Mesothelial cell of epicardium (in vitro differentiated cells): ENCODE results near the gene KRT15. TPM values are rescaled to one million over a fixed set of nuclear protein-coding genes. Genes with fewer than 3 reads are reported as not detected.
"Not testable (repeated sequence)": the region's sequence is repeated elsewhere in the genome, so short reads cannot be mapped to it uniquely, and the experiment has no call there.

Experiments
- DNase-seq, 2 experiments: peaks; one replicate each; pipeline ENCODE4 v3.0.0; 2021; ENCODE audit warnings: low spot score in 2 of 2; ENCODE audit not compliant: unreplicated experiment in 2 of 2
- H3K27ac Mint-ChIP-seq: 2 replicates; pipeline ENCODE4 v1.8.0; 2021; ENCODE audit warnings: mixed read lengths
- H3K27me3 Mint-ChIP-seq: 2 replicates; pipeline ENCODE4 v1.8.0; 2021; ENCODE audit warnings: low read depth, mixed read lengths
- H3K36me3 Mint-ChIP-seq: 2 replicates; pipeline ENCODE4 v1.8.0; 2021; ENCODE audit warnings: mixed read lengths
- H3K4me1 Mint-ChIP-seq: 2 replicates; pipeline ENCODE4 v1.8.0; 2021; ENCODE audit warnings: mixed read lengths
- H3K4me3 Mint-ChIP-seq: 2 replicates; pipeline ENCODE4 v1.8.0; 2021; ENCODE audit warnings: mild to moderate bottlenecking, moderate library complexity, mixed read lengths
- H3K9me3 Mint-ChIP-seq: 2 replicates; pipeline ENCODE4 v1.8.0; 2021; ENCODE audit warnings: mixed read lengths
- CTCF ChIP-seq: fragments of 200-600 bp; sonication (generic); IDR thresholded peaks from one replicate; pipeline ENCODE4 v1.5.0; 2021; ENCODE audit warnings: antibody characterized with exemption; ENCODE audit not compliant: unreplicated experiment
- total RNA-seq: library from RNA; stranded (reverse); gene quantifications from 3 replicates; pipeline ENCODE4 v1.2.1, GENCODE V29; 2021

KRT15 gene
- total RNA-seq, 1 donor from 2014 or later, result 8.5 TPM

- H3K27me3 Mint-ChIP-seq, result no peaks in the 10 kb centered on the region
- TF ChIP-seq CTCF, result no peak
- peak overlapping the region; percentile 94 for H3K27ac Mint-ChIP-seq
- H3K9me3 Mint-ChIP-seq, result no peaks in the 10 kb centered on the region
- H3K4me3 Mint-ChIP-seq, result no peak overlapping the region
- H3K4me1 Mint-ChIP-seq, result peaks cover 55% of the 10 kb centered on the region
- no peaks in the 10 kb centered on the region for H3K36me3 Mint-ChIP-seq
- DNase-seq, result no peak
These were observed 25.8 kb upstream of the KRT15 start for GRCh38 chr17:41544491-41544892.

- not testable (repeated sequence) for H3K27ac Mint-ChIP-seq, DNase-seq, H3K36me3 Mint-ChIP-seq, H3K9me3 Mint-ChIP-seq, H3K27me3 Mint-ChIP-seq, H3K4me3 Mint-ChIP-seq
- peaks cover 53% of the 10 kb centered on the region for H3K4me1 Mint-ChIP-seq
These were observed 24.1 kb upstream of the KRT15 start for GRCh38 chr17:41542786-41543185.

GRCh38 chr17:41542357-41542756 is 23.7 kb upstream of the KRT15 start:
- Mint-ChIP-seq H3K4me1 (peaks cover 53% of the 10 kb centered on the region), H3K9me3 (no peaks in the 10 kb centered on the region), H3K4me3 (no peak overlapping the region), H3K27ac (no peak overlapping the region), H3K27me3 (no peaks in the 10 kb centered on the region), H3K36me3 (no peaks in the 10 kb centered on the region)
- no peak for TF ChIP-seq CTCF
- no peak for DNase-seq

GRCh38 chr17:41540921-41541625 is 22.4 kb upstream of the KRT15 start:
- peak overlapping the region; percentile 51 for H3K27ac Mint-ChIP-seq
- no peaks in the 10 kb centered on the region for H3K36me3 Mint-ChIP-seq
- no peaks in the 10 kb centered on the region for H3K27me3 Mint-ChIP-seq
- H3K9me3 Mint-ChIP-seq, result no peaks in the 10 kb centered on the region
- H3K4me3 Mint-ChIP-seq, result no peak overlapping the region
- H3K4me1 Mint-ChIP-seq, result peaks cover 60% of the 10 kb centered on the region
- TF ChIP-seq CTCF, result no peak
- no peak for DNase-seq

GRCh38 chr17:41539979-41540701 is 21.4 kb upstream of the KRT15 start:
- H3K9me3 Mint-ChIP-seq, result no peaks in the 10 kb centered on the region
- no peak for DNase-seq
- H3K4me1 Mint-ChIP-seq, result peaks cover 64% of the 10 kb centered on the region
- no peaks in the 10 kb centered on the region for H3K36me3 Mint-ChIP-seq
- no peak overlapping the region for H3K4me3 Mint-ChIP-seq
- TF ChIP-seq CTCF, result no peak
- H3K27ac Mint-ChIP-seq, result peak overlapping the region; percentile 1
- H3K27me3 Mint-ChIP-seq, result no peaks in the 10 kb centered on the region

GRCh38 chr17:41539071-41539492 is 20.4 kb upstream of the KRT15 start:
- TF ChIP-seq CTCF, result no peak
- no peaks in the 10 kb centered on the region for H3K27me3 Mint-ChIP-seq
- peaks cover 57% of the 10 kb centered on the region for H3K4me1 Mint-ChIP-seq
- no peak for DNase-seq
- H3K4me3 Mint-ChIP-seq, result no peak overlapping the region
- H3K9me3 Mint-ChIP-seq, result no peaks in the 10 kb centered on the region
- no peaks in the 10 kb centered on the region for H3K36me3 Mint-ChIP-seq
- H3K27ac Mint-ChIP-seq, result peak overlapping the region; percentile 70
